Caco-2 (cell line): ENCODE measurements around the gene CFAP46. TPM values are rescaled to one million over a fixed set of nuclear protein-coding genes. Genes with fewer than 3 reads are reported as not detected.

Experiments used
- BruUV-seq: library from RNA; stranded (reverse); fragments of 400-500 nt; replicated peaks from 2 replicates; lab custom pipeline; 2021; lab: Mats Ljungman, UMichigan
- CTCF ChIA-PET: fragments of 300-600 bp; sonication (Branson Sonifier 250); formaldehyde crosslinking; loops from one replicate; lab custom pipeline; 2022; ENCODE audit warnings: antibody characterized with exemption; lab: Charles Lee
- POLR2A ChIA-PET: fragments of 300-600 bp; sonication (Branson Sonifier 250); formaldehyde crosslinking; loops from one replicate; lab custom pipeline; 2022; ENCODE audit warnings: antibody characterized with exemption; lab: Charles Lee
- DNase-seq, 2 experiments: peaks; one replicate each; pipeline versions ENCODE4 v3.0.0 to v3.0.0-alpha.2; 2020 to 2022
- H3K27me3 ChIP-seq: replicated peaks from 2 replicates; pipeline ENCODE4 v1.6.0; 2011; ENCODE audit warnings: low read length; ENCODE audit not compliant: control insufficient read depth, insufficient read depth
- H3K36me3 ChIP-seq: 2 replicates; pipeline ENCODE4 v1.5.1; 2011; ENCODE audit warnings: low read length; ENCODE audit not compliant: control insufficient read depth, insufficient read depth
- H3K4me1 ChIP-seq: fragments of 250-450 bp; sonication (Bioruptor Pico); 2 replicates; pipeline ENCODE4 v1.5.1; 2020; ENCODE audit warnings: mild to moderate bottlenecking
- H3K4me3 ChIP-seq: 2 replicates; pipeline ENCODE4 v1.5.1; 2011; ENCODE audit warnings: low read depth, mild to moderate bottlenecking, control low read depth, low read length
- H3K9me3 ChIP-seq: fragments of 250-450 bp; sonication (Bioruptor Pico); 2 replicates; pipeline ENCODE4 v1.5.1; 2020; ENCODE audit warnings: mild to moderate bottlenecking, moderate library complexity
- H3K27ac Mint-ChIP-seq: one replicate; pipeline ENCODE4 v1.8.0; 2022; ENCODE audit warnings: mixed read lengths; ENCODE audit not compliant: unreplicated experiment
- H3K27me3 Mint-ChIP-seq: one replicate; pipeline ENCODE4 v1.8.0; 2022; ENCODE audit warnings: mixed read lengths; ENCODE audit not compliant: insufficient read depth, unreplicated experiment
- H3K36me3 Mint-ChIP-seq: one replicate; pipeline ENCODE4 v1.8.0; 2022; ENCODE audit warnings: mild to moderate bottlenecking, mixed read lengths; ENCODE audit not compliant: insufficient read depth, unreplicated experiment
- H3K4me1 Mint-ChIP-seq: one replicate; pipeline ENCODE4 v1.8.0; 2022; ENCODE audit warnings: low read depth, mixed read lengths; ENCODE audit not compliant: unreplicated experiment
- H3K4me3 Mint-ChIP-seq: one replicate; pipeline ENCODE4 v1.8.0; 2022; ENCODE audit warnings: mild to moderate bottlenecking, moderate library complexity, mixed read lengths; ENCODE audit not compliant: unreplicated experiment
- H3K9me3 Mint-ChIP-seq: one replicate; pipeline ENCODE4 v1.8.0; 2022; ENCODE audit warnings: mixed read lengths; ENCODE audit not compliant: unreplicated experiment
- intact Hi-C: fragments of 100-400 bp; cut with micrococcal nuclease; formaldehyde crosslinking; loops from one replicate; pipeline ENCODE4 v1.10.0; 2022; ENCODE audit not compliant: unreplicated experiment
- total RNA-seq: library from RNA; stranded (reverse); gene quantifications from 2 replicates; pipeline ENCODE4 v1.2.3, GENCODE V29; 2022
- TF ChIP-seq, protein P1 (sequence below), 2 experiments: fragments of 200-600 bp in 1 of 2; IDR thresholded peaks; 1 replicate in 1 of 2; 2 replicates in 1 of 2; pipeline versions ENCODE4 v1.5.1 to v1.8.0; 2011 to 2022; ENCODE audit warnings: antibody characterized with exemption in 1 of 2, control low read depth in 1 of 2, inconsistent platforms in 1 of 2, low read depth in 1 of 2, low read length in 1 of 2, mild to moderate bottlenecking in 1 of 2, moderate library complexity in 1 of 2; ENCODE audit not compliant: insufficient read depth in 1 of 2, severe bottlenecking in 1 of 2, unreplicated experiment in 1 of 2

CFAP46 gene
- total RNA-seq, 1 experiment from 2014 or later, result not detected

DNA sequence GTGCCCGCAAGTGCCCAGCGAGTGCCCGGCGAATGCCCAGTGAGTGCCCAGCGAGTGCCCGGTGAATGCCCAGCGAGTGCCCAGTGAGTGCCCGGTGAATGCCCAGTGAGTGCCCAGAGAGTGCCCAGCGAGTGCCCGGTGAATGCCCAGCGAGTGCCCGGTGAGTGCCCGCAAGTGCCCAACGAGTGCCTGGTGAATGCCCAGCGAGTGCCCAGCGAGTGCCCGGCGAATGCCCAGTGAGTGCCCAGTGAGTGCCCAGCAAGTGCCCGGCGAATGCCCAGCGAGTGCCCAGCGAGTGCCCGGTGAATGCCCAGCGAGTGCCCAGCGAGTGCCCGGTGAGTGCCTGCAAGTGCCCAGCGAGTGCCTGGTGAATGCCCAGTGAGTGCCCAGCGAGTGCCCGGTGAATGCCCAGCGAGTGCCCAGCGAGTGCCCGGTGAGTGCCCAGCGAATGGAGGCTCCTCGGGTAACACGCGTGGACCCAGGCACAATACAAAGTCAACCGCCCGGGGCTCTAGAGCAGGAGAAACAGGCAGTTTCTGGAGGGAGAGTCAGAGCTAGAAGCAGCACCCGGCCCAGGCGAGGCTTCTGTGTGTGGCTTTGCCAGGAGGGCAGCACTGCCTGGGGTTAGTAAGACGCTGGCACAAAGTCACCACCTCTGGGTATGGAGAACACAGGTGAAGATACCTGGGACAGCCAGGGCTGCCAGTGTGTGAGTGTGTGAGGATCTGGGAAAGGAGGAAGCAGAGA, 38.2 kb upstream of the CFAP46 start:
- H3K36me3 Mint-ChIP-seq, result no peaks in the 10 kb centered on the region
- BruUV-seq, result no TSS peak
- no peak overlapping the region for H3K4me3 ChIP-seq
- TF ChIP-seq, protein P1, sequence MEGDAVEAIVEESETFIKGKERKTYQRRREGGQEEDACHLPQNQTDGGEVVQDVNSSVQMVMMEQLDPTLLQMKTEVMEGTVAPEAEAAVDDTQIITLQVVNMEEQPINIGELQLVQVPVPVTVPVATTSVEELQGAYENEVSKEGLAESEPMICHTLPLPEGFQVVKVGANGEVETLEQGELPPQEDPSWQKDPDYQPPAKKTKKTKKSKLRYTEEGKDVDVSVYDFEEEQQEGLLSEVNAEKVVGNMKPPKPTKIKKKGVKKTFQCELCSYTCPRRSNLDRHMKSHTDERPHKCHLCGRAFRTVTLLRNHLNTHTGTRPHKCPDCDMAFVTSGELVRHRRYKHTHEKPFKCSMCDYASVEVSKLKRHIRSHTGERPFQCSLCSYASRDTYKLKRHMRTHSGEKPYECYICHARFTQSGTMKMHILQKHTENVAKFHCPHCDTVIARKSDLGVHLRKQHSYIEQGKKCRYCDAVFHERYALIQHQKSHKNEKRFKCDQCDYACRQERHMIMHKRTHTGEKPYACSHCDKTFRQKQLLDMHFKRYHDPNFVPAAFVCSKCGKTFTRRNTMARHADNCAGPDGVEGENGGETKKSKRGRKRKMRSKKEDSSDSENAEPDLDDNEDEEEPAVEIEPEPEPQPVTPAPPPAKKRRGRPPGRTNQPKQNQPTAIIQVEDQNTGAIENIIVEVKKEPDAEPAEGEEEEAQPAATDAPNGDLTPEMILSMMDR (IDR thresholded peaks at IDR 0.05; ENCODE audit: insufficient read depth in 1 of 2, low read depth in 1 of 2, low read length in 1 of 2, severe bottlenecking in 1 of 2, unreplicated experiment in 1 of 2), result no peak
- no peaks in the 10 kb centered on the region for H3K9me3 Mint-ChIP-seq
- POLR2A ChIA-PET, result no interaction called here
- peaks cover 20% of the 10 kb centered on the region for H3K27me3 Mint-ChIP-seq
- no peaks in the 10 kb centered on the region for H3K27me3 ChIP-seq
- CTCF ChIA-PET, result no interaction called here
- intact Hi-C loops, result no loop called here
- H3K4me3 Mint-ChIP-seq, result no peak overlapping the region
- no peak for DNase-seq
- H3K9me3 ChIP-seq, result no peaks in the 10 kb centered on the region
- H3K4me1 Mint-ChIP-seq, result no peaks in the 10 kb centered on the region
- no peaks in the 10 kb centered on the region; the same call in 1 of the 2 replicates for H3K4me1 ChIP-seq
- no peak overlapping the region for H3K27ac Mint-ChIP-seq
- no peaks in the 10 kb centered on the region for H3K36me3 ChIP-seq

DNA sequence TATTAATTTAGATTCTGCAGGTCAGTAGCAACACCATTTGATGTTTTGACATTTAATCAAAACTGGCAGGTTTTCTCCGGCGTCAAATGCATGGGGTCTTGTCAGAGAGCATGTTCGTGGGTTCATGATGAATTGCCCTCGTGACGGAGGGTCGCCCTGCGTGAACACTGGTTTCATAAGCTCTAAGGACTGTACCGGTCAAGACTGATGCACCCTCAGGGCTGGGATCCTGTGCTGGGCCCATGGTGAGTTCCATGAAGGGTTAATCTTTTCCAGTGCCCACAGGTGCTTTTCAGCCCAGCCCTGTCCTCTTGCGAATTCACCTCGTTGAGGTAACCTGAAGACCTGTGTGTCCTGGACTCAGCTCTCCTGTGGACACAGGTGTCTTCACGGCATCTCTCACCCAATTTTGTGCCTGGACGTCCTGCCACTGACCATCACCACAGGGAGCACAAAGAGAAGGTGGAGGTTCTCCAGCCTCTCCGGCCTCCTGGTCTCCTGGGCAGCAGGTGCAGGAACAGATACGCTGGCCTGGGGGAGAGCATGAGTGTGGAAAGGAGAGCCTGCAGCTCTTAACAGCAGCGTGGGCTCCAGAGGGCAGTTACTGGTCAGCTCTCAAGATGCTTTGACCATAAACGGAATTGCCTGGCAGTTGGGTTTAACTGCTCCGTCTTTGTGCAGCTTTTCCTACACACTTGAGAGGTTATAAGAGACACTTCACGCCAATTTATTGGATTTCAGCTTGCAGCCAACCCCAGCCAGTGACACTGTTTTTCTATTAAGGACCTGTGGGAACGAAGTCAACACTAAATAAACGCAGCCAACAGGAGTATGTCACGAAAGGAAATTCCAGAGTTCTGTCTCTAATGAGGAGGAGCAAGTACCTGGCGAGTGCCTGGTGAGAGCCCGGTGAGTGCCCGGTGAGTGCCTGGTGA, 37.4 kb upstream of the CFAP46 start:
- Mint-ChIP-seq H3K27me3 (peaks cover 24% of the 10 kb centered on the region), H3K27ac (no peak overlapping the region), H3K36me3 (no peaks in the 10 kb centered on the region), H3K4me1 (no peaks in the 10 kb centered on the region), H3K4me3 (no peak overlapping the region), H3K9me3 (no peaks in the 10 kb centered on the region)
- TF ChIP-seq, protein P1 (IDR thresholded peaks at IDR 0.05; ENCODE audit: insufficient read depth in 1 of 2, low read depth in 1 of 2, low read length in 1 of 2, severe bottlenecking in 1 of 2, unreplicated experiment in 1 of 2), result no peak
- Histone ChIP-seq H3K27me3 (no peaks in the 10 kb centered on the region), H3K4me1 (no peaks in the 10 kb centered on the region; the same call in 1 of the 2 replicates), H3K36me3 (no peaks in the 10 kb centered on the region), H3K4me3 (no peak overlapping the region), H3K9me3 (no peaks in the 10 kb centered on the region)
- intact Hi-C loops, result no loop called here
- no TSS peak for BruUV-seq
- ChIA-PET CTCF (no interaction called here), POLR2A (no interaction called here)
- no peak for DNase-seq

DNA sequence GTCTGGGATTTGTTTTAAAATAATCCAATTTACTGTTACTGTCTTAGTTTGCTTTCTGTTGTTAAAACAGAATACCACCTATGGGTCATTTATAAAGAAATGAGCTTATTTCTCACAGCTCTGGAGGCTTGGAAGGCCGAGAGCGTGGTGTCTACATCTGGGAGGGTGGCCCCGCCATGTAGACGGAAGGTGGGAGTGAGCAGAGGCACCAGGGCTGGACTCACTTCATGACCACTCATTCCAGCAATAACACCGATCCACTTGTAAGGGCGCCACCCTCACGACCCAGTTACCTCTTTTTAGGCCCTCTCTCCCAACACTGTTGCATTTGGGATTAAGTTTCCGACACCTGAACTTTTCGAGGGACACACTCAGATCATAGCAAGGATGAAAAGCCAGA, 36.2 kb upstream of the CFAP46 start:
- no peaks in the 10 kb centered on the region for H3K27me3 ChIP-seq
- intact Hi-C loops, result no loop called here
- Mint-ChIP-seq H3K4me3 (no peak overlapping the region), H3K27me3 (peaks cover 18% of the 10 kb centered on the region), H3K4me1 (no peaks in the 10 kb centered on the region), H3K9me3 (no peaks in the 10 kb centered on the region), H3K36me3 (no peaks in the 10 kb centered on the region), H3K27ac (no peak overlapping the region)
- DNase-seq, result no peak
- TF ChIP-seq, protein P1 (IDR thresholded peaks at IDR 0.05; ENCODE audit: insufficient read depth in 1 of 2, low read depth in 1 of 2, low read length in 1 of 2, severe bottlenecking in 1 of 2, unreplicated experiment in 1 of 2), result no peak
- BruUV-seq, result no TSS peak
- H3K4me1 ChIP-seq, result no peaks in the 10 kb centered on the region
- ChIA-PET POLR2A (no interaction called here), CTCF (no interaction called here)
- H3K4me3 ChIP-seq, result no peak overlapping the region
- H3K36me3 ChIP-seq, result no peaks in the 10 kb centered on the region
- no peaks in the 10 kb centered on the region for H3K9me3 ChIP-seq
